GM18907 (cell line): Measurements from ENCODE around the gene IRX2.

Experiments
- ATAC-seq: cut with Tn5 transposase; IDR thresholded peaks from one replicate; pipeline ENCODE4 v1.9.1; 2021; ENCODE audit warnings: mild to moderate bottlenecking, moderate library complexity; ENCODE audit not compliant: unreplicated experiment

The IRX2 gene

DNA sequence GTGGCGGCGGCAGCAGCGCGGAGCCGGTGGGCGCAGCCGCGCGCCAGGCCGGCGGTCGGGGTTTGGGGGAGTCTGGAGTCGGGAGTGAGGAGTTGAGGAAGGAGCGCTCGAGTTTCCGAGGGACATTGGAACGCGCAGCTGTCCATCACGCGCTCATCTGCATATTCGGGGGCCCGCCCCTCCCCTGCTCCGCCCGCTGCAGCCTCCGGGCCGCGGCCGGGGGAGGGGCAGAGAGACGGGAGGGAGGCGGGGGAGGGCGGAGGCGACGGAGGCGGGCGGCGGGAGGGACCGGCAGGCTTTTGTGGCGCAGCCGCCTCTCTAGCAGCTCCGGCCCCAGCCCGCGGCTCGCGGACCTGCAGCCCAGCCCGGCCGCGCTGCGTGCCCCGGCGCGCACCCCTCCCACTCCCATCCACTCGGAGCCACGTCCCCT lies at the start of gene IRX2:
TSS of gene IRX2 (minus strand) at position 86 of the 430 bp plus-strand sequence. CDS start 264 bp downstream, outside the sequence.
- no peak for ATAC-seq

DNA sequence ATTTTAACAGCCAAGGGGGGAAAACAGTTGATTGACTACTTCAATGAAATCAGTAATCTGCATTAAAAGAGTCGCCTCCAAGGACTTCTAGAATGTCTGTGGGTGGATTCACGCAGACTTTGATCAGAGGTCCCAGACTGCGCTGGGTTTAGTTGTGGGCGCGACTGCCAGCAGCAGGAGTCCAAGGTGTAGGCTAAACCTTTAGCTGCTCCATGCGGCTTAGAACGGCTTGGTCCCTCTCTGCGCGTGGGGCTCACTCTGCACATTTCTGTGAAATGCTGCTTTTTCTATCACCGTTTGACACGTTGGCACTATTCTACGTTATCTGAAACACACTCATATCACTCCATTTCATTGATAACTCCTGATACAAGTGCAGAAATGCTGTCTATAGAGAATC lies 48.6 kb upstream of the IRX2 start:
- ATAC-seq = no peak

DNA sequence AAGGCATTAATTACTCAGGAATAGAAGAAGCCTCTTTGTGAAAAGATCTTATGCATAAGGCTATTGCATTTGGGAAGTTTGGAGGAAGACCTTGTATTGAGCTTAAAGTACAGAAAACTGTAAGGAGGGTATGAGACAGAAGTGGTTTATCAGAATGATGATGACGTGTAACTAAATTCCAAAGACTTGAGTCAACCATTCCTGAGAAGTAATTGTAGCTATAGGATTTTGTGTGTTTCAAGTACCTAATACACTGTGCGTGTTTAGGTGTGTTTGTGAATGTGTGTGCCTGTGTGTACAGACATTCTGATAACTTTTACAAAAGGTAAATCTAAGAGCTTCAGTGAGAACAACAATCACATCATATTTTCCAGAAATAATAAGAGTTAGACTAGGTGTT lies 46.5 kb upstream of the IRX2 start:
- ATAC-seq = no peak

DNA sequence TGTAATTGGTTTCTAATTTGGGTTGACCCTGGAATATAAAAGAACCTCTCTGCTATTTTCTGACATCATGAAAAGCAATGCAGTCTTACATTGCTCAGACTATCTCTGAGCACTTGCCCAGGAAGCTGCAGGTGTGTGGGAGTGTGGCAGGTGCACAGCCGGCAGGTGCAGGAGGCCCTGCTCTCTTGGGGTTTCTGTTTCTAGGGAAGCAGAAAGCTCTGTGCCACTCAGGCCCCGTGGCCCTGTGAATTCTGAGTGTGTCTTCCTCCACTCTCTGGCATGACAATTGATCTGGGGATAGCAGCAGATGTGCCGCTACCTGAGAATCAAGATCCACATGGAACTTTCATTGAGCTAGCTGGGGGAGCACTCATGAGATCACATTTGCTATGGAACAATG lies 45.7 kb upstream of the IRX2 start:
- no peak for ATAC-seq

DNA sequence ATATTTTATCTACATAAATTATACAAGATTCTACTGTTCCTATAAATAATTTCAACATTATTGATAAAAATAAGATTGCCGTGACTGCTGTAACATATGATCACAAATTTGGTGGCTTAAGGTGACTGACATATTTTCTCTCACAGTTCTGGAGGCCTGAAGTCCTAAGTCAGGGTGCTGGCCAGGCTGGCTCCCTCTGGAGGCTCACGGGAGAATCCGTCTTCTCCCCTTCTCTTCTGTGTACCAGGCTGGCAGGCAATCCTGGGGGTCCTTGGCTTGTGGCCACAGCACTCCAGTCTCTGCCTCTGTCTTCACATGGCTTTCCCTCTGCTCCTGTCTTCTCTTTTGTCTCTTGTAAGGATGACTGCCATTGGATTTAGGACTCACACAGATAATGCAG lies 31.7 kb upstream of the IRX2 start:
- no peak for ATAC-seq

DNA sequence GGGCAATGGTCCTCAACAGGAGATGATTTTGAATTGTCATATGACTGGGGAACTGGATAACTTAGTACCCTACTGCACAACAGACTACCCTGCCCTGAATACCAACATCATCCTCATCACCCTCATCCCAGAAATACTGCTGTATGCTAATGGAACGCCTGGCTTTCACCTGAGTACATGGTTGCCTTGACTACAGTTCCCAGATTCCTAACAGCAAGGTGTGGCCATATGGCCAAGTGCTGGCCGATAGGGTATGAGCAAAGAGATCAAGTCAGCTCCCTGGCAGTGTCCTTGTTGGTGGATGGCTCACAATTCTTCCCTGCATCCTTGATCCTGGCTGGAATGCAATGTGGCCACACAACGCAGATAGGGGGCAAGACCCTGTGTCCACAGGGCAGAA lies 31.2 kb upstream of the IRX2 start:
- no peak for ATAC-seq

DNA sequence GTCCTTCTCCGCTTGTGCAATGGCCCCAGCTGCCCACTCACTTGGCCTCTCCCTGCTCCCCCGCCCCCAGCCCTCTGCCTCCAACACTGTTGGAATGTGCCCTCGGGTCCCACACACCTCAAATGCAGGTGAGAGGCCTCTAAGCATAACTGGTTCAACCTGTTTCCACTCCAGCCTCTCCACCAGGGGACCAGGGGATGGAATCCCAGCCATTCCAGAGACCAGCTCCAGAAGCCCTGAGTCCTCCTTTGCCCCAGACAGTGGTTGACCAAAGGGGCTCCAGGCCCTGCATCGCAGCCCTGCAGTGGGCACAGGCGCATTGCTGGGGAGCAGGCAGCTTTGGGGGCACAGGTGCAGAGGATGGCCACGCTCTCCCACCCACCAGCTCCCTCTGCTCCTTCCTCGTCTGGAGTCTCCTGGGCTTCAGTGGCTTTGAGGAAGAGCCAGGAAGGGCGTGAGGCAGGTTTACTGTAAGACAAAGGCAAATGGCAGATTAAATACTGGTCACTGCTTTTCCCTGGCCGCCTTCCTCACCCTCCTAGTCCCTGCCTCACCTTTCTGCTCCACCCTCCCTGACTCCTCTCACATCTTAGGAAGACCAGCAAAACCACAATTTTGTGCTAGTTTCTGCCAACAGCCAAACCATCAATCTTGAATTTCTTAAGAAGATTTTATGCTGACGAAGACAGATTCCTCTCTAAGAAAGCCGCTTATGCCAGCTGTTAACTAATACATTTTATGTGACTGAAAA lies 29.1 kb upstream of the IRX2 start:
- ATAC-seq = no peak

DNA sequence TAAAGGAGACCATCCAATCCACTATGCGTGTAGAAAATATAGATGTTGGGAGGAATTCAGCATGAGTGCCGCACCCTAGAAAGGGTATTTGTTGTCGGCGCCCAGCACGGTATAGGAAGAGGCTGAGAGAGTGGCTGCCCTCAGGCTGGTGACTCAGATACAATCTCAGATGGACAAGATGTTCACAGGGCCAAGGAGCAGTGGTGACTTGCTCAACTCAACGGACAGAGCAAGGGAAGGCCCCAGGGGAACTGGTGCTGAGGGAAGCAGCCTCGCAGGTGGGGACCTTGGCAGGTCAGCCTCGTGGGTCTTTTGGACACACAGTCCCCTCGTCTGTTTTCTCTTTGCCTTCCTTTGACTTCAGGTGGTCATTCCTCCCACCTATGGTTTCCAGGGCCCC lies 28.0 kb upstream of the IRX2 start:
- ATAC-seq = no peak

DNA sequence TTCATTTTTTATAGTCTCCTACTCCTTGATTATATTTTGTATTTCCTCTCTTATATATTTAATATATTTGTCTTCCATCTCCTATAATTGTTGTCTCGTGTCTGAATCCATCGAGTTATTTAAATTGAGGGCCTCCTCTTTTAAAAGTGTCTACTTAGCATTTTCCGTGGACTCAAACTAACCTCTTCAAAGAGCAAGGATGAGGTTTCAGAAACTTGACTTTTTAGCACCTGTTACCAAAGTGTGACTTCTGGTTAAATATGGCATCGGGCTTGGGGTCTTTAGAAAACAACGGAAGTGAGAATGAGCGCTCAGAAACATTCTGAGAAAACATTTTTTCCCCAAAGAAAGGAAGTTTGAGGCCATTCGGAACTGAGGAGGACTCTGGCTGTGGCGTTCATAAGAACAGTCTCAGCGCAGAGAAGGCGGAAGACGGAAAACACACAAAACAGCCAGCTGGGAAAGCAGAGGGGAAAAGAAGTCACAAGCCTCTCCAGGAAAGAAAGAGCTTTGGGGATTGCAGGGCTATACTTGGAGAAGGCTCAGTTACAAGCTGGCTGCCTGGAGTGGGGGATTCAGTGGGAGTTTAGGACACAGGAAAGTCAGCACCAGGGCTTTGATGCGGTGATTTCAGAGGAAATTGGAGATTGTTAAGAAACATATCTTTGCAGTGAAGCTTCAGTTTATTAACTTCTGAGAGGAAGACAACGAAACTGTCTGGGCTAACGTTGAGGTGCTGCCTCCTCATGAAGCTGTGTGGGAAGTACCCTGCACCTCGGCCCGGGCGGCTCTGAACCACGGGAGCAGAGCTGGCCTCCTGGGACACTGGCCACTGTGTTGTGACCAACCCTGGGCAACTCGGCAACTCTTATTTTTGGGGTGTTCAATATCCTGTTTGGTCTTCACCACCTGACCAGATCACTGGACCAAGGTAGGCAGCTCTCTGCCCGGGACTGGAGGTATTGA lies 25.1 kb upstream of the IRX2 start:
- no peak for ATAC-seq

DNA sequence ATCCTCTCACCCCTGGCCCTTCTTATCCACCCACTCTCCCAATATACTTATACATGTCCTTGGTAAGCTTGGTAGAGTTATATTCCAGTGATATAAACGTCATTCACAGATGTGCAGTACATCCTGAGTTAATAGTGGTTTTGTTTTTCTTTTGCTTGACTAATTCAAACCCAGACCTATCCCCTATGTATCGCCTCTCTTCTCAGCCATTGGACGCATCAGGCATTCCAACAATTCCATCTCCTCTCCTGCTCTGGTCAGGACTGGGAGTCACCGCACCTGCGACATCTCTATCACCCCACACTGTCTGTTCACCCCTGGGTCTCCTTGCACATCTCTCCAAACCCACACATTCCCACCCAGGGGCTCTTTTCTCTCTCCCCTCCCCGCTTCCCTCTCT lies 21.9 kb upstream of the IRX2 start:
- ATAC-seq = no peak

DNA sequence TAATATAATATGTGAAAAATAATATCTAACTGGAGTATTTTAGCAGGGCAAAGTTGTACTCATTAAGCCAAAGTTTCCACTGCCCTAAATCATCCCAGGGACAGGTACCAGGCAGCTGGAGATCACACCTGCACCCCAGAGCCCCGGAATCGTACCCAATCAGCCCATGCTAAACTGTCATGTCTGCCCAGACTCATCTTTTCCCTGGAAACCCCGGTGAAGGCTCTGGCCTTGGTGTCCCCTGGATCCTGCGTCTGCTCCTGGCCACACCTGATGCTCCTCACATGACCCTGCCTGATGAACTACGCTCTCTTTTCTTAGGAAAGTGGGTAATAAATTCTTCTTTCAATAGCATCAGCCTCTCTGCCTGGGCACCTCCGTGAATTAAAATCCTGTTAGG lies 15.6 kb upstream of the IRX2 start:
- no peak for ATAC-seq

DNA sequence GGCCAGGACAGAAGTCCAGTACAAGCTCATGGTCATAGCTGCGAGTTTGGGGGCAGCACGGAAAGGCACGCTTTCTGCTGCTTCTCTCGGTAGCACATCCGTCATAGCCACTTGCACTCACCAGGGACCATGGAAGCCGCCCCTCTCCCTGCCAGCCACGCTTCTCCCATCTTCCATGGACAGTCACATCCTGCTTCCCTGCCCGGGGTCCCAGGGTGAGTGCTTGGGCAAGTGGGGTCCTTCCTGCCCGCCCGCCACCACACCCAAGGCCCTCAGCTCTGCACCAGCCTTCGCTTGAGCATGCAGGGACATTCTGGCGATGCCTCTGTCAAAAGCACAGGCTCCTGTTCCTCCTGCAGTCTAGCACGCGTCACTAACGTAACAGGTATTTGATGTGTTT lies 13.1 kb upstream of the IRX2 start:
- ATAC-seq = no peak

DNA sequence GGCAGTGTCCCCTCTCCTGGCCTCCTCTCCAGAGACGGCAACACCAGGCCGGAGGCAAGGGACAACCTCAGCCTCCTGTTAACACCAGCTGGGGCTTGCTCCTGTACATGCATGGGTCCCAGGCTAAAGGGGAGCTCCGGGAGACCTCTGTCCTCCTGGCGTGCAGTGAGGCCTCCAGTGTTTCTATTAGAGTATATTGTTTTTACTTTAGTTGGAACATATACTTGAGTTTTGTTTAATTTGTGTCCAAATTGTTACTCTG lies 12.0 kb upstream of the IRX2 start:
- no peak for ATAC-seq

DNA sequence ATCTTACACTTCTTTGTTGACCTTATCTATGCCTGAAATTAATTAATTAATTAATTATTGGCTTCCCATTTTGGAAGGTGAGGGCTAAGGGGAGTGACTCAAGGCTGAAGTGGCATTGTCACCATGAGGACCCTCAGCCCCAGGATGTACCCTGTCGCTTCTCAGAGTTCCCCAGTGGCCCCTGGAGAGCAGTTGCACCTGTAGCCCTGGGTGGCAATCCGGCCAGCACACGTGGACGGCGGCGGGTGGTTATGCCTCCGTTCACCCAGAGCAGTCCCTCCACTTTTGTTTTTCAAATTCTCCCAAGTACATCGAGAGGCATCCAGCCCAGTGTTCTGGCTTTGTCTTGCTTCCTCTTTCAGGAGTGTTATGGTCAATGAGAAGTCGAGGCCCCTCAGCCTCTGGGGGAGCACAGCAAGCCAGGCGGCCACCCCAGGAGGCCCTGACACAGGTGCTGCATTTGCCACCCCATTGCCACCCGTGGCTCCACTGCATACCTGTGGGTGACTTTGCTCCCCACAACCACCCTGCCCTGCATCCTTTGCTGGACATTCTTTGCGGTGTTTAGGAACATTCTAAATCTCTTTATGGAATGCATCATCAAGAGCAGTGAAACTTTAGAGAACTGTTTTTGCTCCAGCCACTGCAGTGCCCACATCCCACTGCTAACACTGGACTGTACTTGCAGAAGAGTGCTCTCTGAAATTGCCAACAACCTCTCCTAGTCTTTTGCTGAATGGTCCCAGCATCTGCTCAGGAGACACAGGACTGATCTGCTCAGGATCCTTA lies 11.5 kb upstream of the IRX2 start:
- no peak for ATAC-seq

DNA sequence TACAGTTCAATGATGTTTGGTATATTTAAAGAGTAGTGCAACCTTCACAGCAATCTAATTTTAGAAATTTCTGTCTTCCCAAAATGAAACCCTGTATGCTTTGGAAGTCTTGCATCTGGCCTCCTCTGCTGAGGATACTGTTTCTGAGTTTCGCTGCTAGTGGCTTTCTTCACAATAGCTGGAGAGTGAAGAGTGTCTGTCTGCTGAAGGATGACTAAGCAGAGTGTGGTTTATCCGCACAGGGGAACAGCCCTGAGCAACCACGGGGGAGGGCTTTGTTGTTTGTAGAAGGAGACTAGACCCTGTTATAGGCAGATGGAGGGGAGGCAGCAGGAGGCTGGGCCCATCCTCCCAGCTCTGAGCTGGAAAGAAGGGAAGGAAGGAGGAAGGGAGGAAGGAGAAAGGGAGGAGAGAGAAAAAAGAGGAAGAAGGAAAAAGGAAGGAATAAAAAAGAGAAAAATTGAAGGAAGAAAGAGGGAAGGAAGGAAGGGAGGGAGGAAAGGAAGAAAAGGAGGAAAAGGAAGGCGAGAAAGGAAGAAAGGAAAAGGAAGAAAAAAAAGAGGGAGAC lies 10.5 kb upstream of the IRX2 start:
- ATAC-seq = no peak

DNA sequence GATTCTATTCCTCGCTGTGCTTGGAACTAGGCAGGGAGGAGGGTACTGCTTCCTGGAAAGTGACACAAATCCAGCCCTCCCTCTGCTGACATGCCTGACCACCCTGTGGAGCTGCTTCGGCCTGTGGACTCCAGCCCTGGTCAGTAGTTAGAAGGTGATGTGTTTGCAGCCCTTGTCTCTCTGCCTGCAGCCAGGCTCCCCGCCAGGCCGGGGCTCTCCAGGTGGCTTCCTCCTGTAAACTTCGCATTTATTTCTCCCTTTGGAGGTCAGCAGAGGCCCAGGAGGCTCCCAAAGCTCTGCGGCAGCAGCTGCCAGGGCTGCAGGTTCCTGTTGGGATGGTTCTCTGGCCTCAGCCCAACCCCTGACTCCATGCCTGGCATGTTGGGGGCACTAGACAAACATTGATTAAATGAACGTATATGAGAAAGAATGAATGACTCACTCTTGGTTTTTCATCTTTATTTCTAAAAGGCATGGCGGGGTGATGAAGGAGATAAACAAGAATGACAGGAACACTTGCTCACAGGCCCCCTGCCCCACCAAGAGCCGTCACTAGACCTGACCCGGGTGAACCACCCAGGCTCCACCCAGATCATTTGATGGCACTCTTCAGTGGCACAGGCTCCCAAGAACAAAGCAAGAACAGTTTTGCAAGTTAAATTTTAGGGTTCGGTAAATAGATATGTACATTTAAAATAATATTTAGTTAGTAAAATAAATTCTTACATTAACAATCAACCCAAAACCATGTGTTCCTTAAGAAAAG lies 8.4 kb upstream of the IRX2 start:
- no peak for ATAC-seq

DNA sequence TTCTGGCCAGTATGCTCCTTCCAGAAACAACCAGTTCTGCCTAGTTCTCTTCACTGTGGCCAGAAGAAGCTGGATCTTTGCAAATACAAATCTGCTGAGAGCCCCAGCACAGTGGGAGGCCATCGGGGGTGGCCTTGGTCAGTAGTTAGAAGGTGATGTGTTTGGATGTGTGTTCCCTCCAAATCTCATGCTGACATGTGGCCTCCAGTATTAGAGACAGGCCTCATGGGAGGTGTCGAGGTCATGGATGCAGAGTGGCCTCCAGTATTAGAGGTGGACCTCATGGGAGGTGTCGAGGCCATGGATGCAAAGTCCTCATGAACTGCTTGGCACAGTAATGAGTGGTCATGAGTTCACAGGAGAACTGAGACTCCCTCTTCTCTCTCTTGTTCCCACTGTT lies 7.6 kb upstream of the IRX2 start:
- ATAC-seq = no peak

DNA sequence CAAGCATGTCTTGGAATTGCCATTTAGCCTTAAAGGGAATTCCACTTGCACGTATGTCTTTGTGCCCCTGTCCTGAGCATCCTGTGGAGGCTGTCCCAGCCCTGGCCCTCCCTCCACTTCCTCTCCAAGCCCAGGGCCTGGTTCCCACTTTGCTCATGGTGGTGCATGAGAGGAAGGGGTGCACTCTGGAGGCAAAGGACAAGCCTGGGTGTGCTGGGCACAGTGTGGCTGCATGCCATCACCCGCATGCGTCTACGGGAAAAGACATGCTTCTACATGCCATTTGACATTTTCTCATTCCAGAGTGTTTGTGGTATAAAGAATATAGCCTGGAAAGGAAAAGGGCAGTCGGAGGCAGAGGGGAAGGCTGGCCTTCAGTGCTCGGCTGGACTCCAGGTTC lies 7.2 kb upstream of the IRX2 start:
- no peak for ATAC-seq

DNA sequence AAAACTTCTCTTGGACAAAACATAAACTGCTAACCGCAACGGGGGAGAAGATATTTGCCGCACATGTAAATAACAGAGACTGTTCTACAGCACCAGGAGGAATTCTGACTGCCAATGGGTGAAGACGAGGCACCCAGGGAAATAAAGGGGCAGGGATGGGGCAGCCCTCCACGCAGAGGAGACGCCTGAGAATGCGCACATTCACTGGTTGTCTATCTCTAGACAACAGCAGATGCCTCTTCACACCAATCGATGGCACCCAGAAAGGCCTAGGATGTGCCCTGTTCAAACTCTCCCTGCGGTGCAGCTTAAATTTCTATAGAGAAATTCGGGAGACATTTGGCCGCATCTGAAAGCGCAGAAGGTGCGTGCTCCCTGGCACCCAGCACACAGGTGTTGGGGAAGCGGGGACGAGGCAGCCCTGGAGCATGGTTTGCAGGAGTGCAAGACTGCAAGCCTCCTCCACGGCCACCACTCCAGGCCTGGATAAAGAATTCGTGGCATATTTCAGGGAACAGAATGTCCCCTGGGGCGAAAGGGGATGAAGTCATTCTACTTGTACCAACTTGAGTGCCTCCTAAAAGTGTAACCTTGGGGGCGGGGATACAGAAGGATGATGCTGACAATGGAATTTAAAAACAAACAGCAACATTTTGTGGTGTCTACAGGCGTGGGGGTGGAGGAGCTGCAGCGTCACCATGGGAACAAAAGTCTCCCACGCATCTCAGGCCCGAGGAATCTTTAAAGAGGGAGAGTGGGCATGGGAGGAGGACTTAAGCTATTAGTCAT lies 6.3 kb upstream of the IRX2 start:
- ATAC-seq = no peak
